Kasumi-1 (cell line): ENCODE data around the gene GMPR2.

Source experiments
- DNase-seq, 2 experiments: peaks; one replicate each; lab custom pipeline; 2025; lab: John Stamatoyannopoulos, UW

The GMPR2 gene

DNA sequence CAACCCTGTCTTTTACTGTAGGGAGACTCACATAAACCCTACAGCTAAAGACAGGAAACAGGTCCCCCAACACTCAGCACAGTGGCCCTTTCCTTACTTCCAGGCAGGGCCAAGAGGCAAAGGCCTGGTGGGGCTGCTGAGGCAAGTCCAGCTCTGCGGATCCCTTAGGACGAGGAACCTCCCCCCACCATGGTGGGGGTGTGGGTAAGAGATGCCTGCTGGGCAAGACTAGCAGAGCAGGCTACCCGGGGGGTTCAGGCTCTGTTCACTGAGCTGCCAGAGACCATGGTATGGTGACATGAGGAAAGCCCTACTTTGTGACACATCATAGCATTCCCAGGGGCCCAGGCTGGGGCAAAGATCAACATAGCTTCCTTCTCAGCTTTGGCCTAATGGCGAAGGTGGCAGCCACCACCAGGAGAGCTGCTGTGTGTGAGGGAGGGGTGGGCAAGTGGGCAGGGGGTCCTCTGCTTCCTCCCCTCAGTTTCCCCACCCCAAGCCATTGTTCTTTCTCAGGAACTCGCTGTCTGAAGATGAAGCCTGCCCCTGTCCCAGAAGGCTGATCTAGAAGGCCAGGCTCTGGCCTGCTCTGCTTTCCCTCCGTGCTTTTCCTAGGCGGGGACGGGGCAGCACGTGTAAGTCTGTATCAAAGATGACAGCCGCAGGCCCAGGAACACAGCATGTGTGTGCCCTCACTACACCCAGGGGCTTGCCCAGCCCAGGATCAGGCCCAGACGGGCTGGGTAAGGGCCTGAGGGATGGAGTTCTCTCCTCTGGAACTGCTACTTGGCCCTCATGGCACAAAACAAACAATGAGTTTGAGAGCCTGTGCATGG, 19.8 kb downstream of the GMPR2 start:
- DNase-seq, result no peak

DNA sequence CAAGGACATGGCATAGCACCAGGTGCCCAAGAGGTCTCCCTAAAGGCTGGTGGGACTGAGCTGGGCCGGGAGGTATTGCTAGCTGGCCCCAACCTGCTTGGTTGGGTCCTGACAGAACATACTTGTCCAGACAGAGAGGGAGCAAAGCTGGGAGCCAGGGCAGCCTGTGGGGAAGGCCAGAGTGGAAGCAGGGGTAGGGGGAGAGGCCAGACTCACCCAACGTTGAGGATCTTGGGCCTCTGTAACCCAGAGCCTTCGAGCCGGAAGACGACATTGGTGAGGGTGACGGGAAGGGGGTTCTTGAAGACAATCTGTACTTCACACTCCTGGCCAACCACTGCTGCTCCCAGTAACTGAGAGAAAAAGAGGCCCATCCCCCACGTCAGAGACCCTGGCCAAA, 21.2 kb downstream of the GMPR2 start:
- no peak for DNase-seq

DNA sequence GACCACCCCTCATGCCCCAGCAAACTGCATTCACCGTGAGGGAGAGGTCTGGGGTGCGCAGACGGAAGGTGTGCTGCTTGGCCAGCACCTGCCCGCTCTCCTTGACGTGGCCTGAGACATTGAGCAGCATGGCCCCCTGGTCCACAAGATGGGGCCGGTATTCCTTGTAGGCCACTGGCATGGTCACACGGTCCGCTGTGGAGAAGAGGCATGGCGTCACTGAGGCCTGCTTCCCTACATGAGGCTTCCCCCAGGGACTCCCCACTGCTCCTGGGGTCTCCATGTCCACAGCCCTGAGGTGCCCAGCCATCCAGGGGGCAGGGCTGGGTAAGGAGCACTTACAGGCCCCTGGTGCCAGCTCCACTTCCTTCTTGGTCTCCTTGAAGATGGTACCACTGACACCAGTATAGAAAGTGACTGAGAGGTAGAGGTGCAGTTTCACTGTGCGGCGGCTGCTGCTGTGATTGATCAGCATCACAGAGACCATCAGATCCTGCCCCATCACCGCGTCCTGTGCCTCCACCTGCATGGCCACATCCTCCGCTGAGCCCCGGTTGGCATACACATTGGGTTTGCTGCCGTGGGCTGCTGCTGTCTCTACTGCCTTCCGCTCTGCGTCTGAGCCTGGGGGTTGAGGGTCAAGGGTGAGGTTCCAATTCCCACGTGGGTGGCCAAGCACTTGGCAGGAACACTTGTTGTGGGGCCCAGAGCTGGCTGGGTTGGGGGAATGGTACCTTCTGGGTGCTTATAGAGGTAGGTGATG, 22.1 kb downstream of the GMPR2 start:
- DNase-seq, result no peak

DNA sequence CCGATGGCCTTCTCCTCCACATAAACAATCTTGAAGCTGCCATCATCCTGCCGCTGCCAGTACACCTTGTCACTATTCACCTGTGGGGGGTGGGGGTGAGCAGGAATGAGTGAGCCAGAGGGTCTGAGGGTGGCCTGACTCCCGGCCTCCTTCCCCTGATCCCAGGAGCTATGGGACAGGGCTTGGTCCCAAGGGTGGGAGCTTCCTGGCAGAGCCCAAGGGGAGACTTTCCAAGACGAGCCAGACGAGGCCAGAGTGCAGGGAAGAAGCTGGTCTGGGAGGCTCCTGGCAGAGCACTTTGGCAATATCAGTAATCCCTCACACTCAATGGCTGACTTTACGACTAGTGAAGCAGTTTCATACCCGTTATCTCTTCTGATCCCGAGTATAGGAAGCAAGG, 22.7 kb downstream of the GMPR2 start:
- DNase-seq, result no peak

DNA sequence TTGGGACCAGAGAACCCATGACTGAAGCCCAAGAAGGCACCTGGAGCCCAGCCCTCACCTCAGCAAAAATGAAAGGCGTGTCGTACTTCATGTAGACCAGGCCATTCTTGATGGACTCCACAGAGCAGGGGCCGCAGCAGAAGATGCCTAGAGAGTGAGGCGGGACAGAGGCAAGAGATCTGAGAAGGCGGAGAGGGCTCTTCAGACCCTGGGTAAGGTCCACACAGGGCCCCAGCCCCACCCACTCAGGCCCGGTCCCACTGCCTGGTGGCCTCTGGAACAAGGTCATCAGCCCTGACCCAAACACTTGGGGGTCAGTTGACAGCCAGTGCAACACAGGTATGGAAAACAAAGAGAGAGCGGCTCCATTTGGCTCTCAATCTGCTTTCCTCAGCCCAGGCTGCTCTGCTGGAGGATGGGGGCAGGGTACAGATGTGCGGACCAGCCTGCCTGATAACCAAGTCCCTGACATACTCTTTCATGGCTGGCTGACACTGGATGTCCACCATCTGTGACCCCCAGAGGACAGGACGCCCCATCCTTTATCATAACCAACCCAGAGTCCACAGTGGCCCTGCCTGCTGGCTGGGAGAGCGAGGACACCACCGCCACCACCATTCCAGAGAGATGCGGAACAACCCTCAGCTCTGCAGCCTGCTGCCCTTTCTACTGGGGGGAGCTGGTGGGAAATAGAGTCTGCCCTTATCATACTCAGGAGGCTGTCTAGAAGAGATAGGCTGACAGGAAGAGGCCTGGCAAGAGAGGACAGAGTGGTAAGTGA, 23.4 kb downstream of the GMPR2 start:
- DNase-seq, result no peak

DNA sequence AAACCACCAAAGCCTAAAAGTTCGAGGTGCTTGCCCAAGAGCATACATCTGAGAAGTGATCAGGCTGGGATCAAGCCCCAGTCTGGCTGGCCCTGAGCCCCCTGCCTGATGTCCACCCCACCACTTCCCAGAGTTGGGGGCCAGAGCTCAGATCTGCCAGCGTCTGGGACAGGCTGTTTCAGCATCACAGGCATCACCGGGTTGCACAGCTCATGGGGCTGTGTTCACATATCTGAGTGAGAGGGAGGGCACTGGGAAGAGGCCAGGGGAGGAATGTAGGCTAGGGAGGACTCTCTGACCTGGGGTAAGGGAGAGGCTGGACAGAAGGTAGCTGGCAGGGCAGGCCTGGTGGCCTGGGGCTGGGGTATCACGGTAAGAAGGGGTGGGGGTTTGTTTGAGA, 24.2 kb downstream of the GMPR2 start:
- no peak for DNase-seq

DNA sequence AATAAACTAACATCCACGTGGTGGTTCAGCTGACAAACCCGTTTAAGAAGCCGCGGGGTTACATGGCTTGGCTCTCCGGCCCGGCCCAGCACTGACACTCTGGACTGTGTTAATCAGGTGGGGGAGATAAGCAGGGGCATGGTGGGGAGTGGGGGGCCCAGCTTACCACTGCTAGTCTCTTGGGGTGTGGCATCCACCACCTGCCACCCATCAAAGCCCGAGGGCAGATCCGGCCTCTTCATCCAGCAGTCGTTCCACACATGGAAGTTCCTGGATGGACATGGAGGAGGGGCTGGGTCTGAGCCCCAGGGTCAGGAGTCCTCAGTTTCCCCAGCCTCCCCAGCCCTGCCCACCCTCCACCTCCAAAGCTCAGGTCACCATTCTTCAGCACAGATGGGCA, 25.4 kb downstream of the GMPR2 start:
- DNase-seq, result no peak

DNA sequence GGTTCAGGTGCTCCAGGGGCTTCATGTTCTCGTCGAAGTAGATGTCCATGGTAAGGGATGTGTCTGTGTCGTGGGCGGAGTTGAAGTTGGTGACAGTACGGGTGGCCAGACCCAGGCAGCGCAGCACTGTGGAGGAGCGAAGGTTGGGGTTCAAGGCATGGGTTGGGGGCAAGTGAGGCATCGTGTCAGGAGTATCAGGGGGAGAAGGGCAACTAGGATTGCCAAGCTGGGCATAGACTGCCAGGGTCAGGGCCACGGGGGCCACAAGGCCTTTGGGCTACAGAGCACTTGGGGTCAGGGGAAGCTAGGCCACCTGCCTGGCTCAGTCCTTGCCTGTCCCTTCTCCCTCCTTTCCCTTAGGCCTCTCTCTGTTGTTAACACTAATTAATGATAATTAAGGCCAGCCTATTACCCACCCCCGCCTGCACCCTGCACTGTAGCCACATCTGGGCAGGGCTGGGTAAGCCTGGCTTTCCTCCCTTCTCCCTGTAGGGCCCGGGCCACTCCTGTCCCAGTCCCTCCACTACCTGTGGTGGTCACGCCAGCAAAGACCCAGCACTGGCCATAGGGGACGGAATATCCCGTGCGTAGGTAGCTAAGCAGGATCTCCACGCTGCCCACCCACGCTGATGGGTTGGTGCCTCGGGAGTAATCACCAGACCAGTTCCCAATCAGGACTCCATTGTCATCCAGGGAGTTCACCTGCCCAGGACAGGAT, 26.0 kb downstream of the GMPR2 start:
- DNase-seq, result no peak

DNA sequence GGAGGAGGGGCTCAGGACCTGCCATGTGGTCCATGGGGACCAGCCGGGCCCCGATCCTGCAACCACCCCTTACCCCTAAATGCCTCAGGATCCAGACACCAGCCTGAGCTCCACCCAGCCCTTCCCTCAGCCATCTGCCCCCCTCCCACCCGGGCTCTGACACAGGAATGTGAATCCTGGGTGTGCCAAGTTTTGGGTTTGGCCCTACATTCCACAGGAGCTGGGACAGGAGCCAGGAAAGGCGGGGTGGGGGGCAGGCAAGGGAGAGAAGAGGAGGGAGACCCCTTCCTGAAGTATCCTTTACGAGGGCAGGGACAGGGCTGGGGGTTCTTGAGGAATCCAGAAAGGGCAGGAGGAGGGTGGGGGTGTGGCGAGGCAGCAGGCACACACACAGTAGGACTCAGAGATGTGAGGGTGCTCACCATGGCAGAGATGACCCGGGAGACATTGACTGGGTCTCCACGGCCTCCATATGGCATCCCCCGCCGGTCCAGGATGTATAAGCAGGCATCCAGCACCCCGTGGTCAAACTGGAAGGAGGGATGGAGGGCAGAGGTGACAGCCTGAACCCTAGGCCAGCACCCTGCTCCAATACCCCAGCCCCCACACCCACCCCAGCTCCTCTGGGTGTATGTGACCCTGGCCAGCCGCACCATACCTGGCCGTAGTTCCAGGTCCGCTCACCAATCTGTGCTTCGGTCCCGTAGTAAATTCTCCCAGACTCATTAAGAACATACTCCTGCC, 26.7 kb downstream of the GMPR2 start:
- DNase-seq, result no peak

DNA sequence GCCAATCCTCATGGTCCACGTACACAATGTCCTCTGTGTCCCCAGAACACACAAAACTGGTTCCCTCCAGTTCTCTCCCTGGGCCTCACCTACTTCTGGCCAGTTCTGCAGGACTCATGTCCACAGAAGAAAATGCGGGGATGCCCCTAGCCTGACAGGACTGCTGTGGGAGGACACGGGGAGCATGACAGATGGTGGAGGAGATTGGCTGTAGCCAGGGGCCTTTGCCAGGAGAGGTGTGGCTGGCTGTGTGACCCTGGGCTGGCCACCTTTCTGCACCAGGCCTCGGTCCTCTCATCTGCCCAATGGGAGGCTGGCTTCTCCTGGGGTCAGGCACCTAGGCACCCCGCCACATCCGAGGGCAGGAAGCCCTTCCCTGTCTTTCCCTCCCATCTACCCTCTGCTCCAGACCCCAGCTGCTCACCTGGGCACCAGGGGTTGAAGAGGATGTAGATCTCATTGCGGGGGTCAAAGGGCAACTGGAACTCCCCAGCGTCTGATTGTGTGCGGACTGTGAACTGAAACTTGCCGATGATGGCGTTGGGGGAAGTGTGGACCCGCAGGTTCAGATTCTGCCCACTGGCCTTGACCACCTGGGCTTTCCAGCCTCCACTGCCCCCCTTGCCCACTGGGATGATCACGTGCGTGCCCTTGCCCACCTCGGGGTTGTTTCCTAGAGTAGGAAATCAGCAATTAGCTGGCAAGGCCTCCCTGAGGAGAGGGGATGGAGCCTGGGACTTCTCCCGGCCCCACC, 27.5 kb downstream of the GMPR2 start:
- no peak for DNase-seq

DNA sequence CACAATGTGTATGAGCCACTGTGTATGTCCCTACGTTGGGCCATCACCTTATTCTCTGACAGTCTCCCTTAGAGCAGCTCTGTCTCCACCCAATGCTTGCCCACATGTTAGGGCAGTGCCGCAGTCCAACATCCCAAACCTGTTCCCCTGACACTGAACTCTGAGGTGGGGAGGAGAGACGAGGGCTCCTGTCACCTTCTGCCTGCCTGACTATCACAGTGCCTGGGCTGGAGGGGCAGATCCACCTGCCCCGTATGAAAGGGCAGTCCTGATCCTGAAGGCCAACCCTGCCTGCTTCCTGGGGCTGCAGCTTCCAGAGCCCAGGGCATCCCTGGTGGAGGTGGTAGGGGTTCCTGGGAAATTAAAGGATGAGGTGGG, 28.0 kb downstream of the GMPR2 start:
- no peak for DNase-seq

DNA sequence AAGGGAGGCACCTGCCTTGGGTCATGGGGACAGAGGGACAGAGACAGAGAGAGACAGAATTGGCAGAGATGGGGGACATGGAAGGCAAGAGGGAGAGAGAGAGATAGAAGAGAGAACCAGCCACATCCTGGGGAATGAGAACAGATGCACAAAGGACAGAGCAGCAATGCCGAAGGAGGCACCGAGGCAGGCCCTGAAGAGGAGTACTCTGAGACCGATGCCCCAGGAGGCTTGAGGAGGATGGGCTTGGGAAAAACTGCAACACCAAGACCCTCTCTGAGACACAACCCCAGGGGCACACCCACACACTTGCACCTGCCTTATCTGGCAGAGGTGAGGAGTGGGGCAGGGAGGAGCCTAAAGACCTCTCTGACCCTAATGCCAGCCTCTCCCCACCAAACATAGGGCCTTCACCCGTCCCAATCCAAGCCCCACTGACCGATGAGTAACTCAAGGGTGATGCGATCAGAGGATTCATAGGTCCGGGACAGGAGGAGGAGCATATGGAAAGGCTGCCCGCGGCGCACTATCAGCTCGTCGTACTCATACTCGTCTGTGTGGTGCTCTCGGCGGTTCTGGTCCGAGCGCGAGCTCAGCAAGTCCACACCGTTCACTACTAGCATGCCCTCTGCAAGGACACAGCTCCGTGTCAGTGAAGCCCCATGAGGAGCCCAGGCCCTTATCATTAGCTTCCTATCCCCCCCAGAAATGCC, 28.7 kb downstream of the GMPR2 start:
- DNase-seq, result no peak

DNA sequence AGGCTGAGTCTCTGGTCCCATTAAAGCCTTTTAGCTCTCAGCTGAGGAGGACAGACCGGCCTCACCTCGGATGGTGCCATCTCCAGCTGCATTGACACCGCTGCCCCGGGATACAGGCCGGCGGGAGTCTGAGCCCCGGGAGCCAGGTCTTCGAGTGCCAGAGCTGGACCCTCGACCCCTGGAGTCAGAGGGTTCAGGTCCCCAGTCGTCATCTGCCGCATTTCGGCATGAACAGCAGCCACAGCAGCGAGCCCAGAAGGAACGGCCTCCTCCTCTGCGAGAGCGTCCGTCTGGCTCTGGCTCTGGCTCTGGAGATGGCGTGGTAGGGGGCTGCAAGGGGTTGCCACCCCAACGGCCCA, 29.2 kb downstream of the GMPR2 start:
- no peak for DNase-seq

DNA sequence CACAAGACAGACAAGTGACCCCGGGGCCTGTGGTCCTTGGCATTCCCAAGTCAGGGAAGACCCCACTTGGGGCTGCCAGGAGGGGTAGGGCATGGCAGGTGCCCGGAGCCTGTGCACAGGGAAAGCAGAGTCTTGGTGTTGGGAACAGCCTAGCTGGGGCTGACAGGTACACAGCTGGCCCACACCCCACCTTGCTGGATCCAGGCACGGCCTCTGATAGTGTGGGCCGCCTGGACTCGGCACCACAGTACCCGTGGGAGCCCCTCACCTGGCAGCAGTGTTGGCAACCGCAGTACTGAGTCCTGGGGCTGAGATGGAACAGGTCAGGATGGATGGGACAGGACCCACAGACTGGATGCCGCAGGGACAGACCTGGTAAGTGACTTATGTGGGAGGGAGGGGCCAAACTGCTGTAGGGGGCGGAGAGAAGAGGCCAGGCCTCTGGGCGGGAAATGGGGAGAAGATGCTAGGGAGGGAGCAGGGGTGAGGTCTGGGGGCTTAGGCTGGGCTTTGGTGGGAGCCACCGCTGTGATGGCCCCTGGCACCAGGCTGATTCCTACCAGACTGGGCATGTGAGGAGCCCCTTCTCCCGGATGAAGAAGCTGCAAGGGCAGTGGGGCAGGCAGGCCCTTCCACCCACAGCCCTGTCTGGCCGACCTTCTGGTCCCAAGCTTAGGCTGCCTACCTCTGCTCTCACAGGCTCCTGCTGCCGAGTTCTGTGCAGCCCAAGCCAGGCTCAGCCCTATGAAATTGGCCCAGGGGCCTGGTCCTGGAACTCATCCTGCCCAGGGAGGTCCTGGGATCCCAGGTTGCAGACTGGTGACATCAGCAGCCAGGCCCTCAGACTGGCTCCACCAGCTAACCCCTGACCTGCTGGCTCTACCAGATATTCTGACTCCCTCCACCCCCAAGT, 30.3 kb downstream of the GMPR2 start, which contains the start of gene TGM1:
TSS of gene TGM1 (minus strand) at position 357 of the 913 bp plus-strand sequence. CDS start 825 bp downstream, outside the sequence.
- no peak for DNase-seq

DNA sequence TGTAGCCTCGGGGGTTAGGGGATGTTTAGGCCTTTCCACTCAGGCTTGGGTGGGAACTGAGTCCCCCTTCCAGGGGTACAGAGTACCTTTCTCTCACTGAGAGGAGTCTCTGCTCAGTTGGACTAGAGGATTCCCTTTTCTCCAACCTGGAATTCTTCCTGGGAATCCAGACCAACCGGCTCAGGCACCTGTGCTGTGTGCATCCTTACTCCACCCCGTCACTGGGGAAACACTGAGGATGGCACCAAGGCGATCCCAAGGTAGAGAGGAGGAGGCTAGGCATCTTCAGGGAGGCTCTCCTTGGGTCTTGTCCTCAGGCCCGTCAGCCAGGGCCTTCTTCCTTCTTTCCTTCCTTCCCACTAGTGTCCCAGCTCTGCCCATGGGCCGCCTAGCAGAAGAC, 31.1 kb downstream of the GMPR2 start:
- no peak for DNase-seq

DNA sequence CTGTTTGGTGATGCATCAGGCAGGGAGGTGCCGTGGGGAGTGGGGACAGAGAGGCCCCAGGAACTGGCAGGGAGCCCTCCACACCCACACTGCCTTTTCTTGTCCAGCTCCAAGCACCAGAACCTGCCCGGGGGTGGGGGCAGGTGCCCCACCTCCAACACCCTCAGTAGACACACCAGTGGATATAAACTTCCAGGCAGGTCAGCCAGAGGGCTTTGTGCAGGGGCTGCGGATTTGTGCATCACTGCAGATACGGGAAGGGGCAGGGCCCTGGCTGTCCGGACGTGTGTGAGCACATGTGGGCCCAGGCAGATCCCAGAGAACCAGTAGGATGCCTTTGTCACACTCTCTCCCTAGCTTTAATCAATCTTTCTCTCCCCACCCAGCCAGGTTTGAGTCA, 31.6 kb downstream of the GMPR2 start:
- DNase-seq, result no peak

DNA sequence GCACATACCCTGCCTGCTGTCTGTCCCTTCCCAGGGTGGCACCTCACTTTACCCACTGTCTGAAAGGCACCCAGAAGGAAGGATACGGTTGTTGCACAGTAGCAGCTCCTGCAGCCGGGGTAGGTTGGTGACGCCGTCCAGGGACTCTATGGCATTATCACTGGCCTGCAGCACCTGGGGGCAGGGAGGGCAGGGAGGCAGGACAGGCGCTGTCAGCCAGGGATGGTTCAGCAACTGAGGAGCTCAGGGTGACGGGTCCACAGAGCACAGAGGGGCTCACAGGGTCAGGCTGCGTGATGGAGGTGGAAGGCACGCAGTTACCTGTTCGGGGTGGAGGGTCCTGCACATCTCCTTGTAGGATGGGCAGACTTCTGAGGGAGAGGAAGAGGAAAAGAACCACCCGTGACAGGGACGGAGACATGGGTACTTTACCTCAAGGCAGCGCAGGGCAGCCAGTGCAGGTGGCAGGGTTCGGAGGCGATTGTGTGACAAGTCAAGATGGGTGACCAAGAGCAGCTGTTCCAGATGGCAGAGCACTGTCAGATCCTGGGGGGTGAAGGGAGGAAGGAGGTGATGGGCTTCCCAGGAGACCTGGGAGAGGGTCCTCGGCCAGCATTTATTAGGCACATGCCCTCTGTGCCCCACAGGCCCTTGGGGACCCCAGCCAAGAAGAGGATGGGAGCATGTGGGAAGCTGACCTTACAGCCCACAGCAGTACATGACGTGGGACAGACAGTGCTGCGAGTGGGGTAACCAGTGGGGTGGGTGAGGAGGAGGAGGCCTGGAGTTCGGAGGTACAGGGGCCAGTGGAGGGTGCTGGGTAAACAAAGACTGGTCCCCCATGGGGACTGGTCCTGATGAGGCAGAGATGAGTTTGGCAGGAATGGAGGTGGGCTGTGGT, 33.9 kb downstream of the GMPR2 start:
- DNase-seq, result no peak

DNA sequence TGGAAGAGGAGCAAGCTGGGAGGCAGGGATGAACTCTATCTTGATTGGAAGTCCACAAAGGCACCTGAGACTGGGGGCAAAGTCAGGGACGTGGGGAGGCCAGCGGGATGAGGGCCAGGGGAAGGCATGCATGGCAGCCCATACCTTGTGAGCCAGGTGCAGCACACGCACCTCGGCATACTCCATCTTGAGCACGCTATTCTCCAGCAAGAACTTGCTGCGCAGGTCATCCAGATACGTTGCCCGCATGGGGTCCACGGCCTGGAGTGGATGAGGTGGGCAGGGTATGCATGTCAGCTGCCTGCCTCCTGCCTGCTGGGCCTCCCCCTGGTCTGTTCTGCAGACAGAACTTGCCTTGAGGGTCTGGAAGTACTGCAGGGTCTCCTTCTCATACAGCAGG, 34.8 kb downstream of the GMPR2 start:
- DNase-seq, result no peak
